Peyer's patch (tissue), 4 donors: ENCODE measurements around the gene DCDC2. TPM values are rescaled to one million over a fixed set of nuclear protein-coding genes. Genes with fewer than 3 reads are reported as not detected.

ENCODE experiments used
- DNase-seq, 3 donors: peaks; one replicate each; pipeline ENCODE4 v3.0.0-alpha.2; 2017 to 2019
- H3K27ac ChIP-seq, 4 donors: fragments of 200-600 bp; sonication (generic); one replicate each; pipeline ENCODE4 v1.5.1; 2016 to 2019
- H3K27me3 ChIP-seq, 2 donors: fragments of 200-600 bp; sonication (generic); one replicate each; pipeline ENCODE4 v1.5.1; 2019
- H3K36me3 ChIP-seq, 3 donors: fragments of 200-600 bp; sonication (generic); one replicate each; pipeline ENCODE4 v1.5.1; 2016 to 2019
- H3K4me1 ChIP-seq, 4 donors: fragments of 200-600 bp; sonication (generic); one replicate each; pipeline ENCODE4 v1.5.1; 2016 to 2019
- H3K4me3 ChIP-seq, 4 donors: fragments of 200-600 bp; sonication (generic); 1 replicate in 3 of 4; 2 replicates in 1 of 4; pipeline ENCODE4 v1.5.1; 2016 to 2019; ENCODE audit warnings: mild to moderate bottlenecking in 1 of 4
- H3K9me3 ChIP-seq, 4 donors: fragments of 200-600 bp; sonication (generic); one replicate each; pipeline ENCODE4 v1.5.1; 2016 to 2019; ENCODE audit warnings: mild to moderate bottlenecking in 1 of 4
- POLR2A ChIP-seq, 2 donors: fragments of 450-650 bp; IDR thresholded peaks; one replicate each; pipeline ENCODE4 v1.5.1; 2017; ENCODE audit warnings: antibody characterized with exemption in 2 of 2, mild to moderate bottlenecking in 2 of 2, moderate library complexity in 2 of 2
- total RNA-seq, 4 donors: library from RNA; depleted of rRNA; stranded (reverse); fragments of >200 nt; gene quantifications; one replicate each; pipeline ENCODE4 v1.1.0, GENCODE V29; 2016
- TF ChIP-seq, protein P1 (sequence below), 6 experiments: fragments of 450-650 bp in 4 of 6; fragments of 200-600 bp in 2 of 6; sonication (generic) in 1 of 6; IDR thresholded peaks; one replicate each; pipeline ENCODE4 v1.5.1; 2017 to 2019; ENCODE audit warnings: antibody characterized with exemption in 6 of 6, mild to moderate bottlenecking in 3 of 6, moderate library complexity in 1 of 6

DCDC2 gene
- total RNA-seq, 4 donors from 2014 or later: 0.27 to 3.3 (median 0.63) TPM

DNA sequence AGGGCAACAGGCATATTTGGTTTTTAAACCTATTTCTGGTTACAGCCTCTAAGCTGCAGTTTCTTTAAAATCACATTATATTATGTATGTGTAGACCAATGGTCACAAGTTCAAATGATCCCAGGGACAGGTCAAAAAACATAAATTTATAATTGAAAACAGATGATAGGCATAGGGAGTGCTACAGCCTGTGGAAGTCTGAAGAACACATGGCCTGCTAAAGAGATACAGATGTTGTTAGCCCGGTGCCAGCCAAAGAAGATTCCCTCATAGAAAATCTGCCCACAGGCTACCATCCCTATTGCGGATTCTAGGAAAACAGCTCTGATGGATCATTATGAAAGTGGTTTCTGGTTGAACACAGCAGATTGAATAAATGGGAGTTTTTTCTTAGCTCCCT is 166.5 kb downstream of the DCDC2 start:
- no peak overlapping the region for H3K27ac ChIP-seq
- no peaks in the 10 kb centered on the region for H3K36me3 ChIP-seq
- H3K27me3 ChIP-seq: no peaks in the 10 kb centered on the region
- no peak for DNase-seq
- no peak overlapping the region for H3K4me3 ChIP-seq
- no peaks in the 10 kb centered on the region for H3K9me3 ChIP-seq
- H3K4me1 ChIP-seq: no peaks in the 10 kb centered on the region
- TF ChIP-seq POLR2A (IDR thresholded peaks at IDR 0.05): no peak
- TF ChIP-seq, protein P1, sequence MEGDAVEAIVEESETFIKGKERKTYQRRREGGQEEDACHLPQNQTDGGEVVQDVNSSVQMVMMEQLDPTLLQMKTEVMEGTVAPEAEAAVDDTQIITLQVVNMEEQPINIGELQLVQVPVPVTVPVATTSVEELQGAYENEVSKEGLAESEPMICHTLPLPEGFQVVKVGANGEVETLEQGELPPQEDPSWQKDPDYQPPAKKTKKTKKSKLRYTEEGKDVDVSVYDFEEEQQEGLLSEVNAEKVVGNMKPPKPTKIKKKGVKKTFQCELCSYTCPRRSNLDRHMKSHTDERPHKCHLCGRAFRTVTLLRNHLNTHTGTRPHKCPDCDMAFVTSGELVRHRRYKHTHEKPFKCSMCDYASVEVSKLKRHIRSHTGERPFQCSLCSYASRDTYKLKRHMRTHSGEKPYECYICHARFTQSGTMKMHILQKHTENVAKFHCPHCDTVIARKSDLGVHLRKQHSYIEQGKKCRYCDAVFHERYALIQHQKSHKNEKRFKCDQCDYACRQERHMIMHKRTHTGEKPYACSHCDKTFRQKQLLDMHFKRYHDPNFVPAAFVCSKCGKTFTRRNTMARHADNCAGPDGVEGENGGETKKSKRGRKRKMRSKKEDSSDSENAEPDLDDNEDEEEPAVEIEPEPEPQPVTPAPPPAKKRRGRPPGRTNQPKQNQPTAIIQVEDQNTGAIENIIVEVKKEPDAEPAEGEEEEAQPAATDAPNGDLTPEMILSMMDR (IDR thresholded peaks at IDR 0.05): no peak

DNA sequence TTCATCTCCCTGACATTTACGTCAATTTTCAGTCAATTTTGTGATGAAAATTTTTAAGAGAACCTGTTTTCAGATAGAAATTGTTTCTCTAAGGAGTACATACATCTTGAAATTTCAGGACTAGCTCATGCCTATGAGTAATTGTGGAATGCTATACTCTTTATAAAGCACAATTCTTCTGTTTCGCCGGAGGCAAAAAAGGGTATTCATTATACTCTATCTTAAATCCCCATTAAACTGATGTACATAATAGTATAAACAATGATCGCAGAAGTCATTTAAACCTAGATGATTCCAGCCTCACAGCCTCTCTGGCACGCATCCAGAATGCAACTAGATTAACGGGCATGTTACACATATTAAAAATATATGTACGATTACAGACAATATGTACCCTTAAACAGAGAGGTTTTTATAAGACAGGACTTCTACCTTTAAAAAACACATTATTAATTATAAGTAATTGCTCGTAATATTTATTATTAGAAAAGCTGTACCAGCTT is 169.2 kb downstream of the DCDC2 start:
- Histone ChIP-seq H3K27me3 (no peaks in the 10 kb centered on the region), H3K36me3 (no peaks in the 10 kb centered on the region), H3K27ac (no peak overlapping the region), H3K4me3 (no peak overlapping the region), H3K4me1 (no peaks in the 10 kb centered on the region), H3K9me3 (no peaks in the 10 kb centered on the region)
- no peak for DNase-seq
- TF ChIP-seq, protein P1 (IDR thresholded peaks at IDR 0.05): no peak
- no peak for TF ChIP-seq POLR2A (IDR thresholded peaks at IDR 0.05)

DNA sequence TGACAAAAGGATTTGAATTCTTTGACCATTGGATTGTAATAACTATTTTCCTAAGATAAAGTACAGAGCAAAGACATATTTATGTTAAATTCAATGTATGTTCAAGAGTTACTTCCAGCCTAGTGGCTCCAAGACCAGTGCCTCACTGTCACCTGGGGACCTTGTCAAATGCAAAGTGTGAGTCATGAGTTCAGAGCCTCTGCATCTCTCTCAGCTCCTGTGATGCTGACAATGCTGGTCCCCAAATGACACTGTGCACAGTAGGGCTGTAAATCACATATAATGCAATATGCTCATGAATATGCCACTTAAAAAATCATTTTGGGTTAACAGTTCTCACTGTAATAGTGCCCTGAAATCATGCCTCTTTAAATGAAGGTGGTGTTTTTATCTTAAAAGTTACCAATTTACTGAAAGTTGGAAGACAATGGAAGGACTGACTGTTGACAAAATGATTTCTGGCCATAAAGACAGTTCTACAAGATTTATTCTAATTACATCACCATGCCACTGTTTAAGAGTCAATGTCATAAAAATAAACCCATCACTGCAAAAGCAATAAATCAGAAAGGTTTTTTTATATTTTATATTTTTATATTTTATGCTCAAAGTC is 169.8 kb downstream of the DCDC2 start:
- DNase-seq: no peak
- no peak overlapping the region for H3K27ac ChIP-seq
- H3K4me1 ChIP-seq: no peaks in the 10 kb centered on the region
- no peaks in the 10 kb centered on the region for H3K36me3 ChIP-seq
- H3K4me3 ChIP-seq: no peak overlapping the region
- no peak for TF ChIP-seq POLR2A (IDR thresholded peaks at IDR 0.05)
- TF ChIP-seq, protein P1 (IDR thresholded peaks at IDR 0.05): no peak
- no peaks in the 10 kb centered on the region for H3K9me3 ChIP-seq
- no peaks in the 10 kb centered on the region for H3K27me3 ChIP-seq

DNA sequence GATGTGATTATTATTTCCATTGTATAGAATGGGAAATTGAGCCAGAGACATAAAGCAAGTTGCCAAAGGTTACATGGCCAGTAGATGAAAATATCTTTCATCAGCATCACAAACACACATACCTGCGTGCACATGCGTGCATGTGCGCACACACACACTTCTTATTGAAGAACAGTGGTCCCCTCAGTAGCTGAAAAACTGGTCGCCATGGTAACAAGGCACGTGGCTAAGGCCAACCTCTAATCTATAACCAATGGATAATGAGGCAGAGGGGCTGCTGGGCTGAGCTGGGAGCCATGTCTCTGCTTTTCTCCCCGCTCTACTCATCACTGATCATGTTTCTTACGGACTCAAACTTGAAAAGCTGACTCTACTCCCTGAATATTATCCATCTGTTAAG is 171.5 kb downstream of the DCDC2 start:
- Histone ChIP-seq H3K27me3 (no peaks in the 10 kb centered on the region), H3K4me1 (no peaks in the 10 kb centered on the region), H3K36me3 (no peaks in the 10 kb centered on the region), H3K9me3 (no peaks in the 10 kb centered on the region), H3K27ac (no peak overlapping the region), H3K4me3 (no peak overlapping the region)
- no peak for TF ChIP-seq POLR2A (IDR thresholded peaks at IDR 0.05)
- TF ChIP-seq, protein P1 (IDR thresholded peaks at IDR 0.05): no peak
- DNase-seq: no peak

DNA sequence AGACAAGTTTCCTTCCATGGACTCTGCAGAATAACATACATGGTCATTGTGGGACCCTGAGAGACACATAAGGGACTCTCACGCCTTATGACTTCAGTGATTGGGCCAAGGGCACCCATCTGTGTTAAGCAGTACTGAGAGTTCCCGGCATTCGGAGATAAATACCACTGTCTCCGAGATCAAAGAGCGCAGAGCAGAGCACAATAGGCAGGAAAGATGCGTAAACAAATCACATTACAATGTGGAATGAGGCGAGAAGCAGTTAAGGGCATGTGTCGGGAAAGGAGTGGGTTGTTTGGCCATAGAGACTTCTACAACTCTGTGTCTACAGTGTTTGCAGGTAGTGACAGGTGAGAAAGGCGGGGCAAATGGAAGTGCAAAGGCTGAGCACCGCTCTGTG is 174.3 kb downstream of the DCDC2 start:
- H3K4me1 ChIP-seq: no peaks in the 10 kb centered on the region
- no peak for TF ChIP-seq POLR2A (IDR thresholded peaks at IDR 0.05)
- TF ChIP-seq, protein P1 (IDR thresholded peaks at IDR 0.05): no peak
- no peak overlapping the region for H3K4me3 ChIP-seq
- no peaks in the 10 kb centered on the region for H3K27me3 ChIP-seq
- H3K36me3 ChIP-seq: no peaks in the 10 kb centered on the region
- no peak overlapping the region for H3K27ac ChIP-seq
- DNase-seq: no peak
- no peaks in the 10 kb centered on the region for H3K9me3 ChIP-seq
